ENCODE results near the gene HMMR. TPM values are rescaled to one million over a fixed set of nuclear protein-coding genes. Genes with fewer than 3 reads are reported as not detected.

Gene HMMR
- total RNA-seq, 3 donors from 2014 or later = 0.15 to 3.5 TPM; not detected in 1

- DNase-seq (ENCODE audit: low spot score in 2 of 2) = no peak
- intact Hi-C loops (cut with DNase I; ENCODE audit: low total_unique reads) = no loop called here
- no peak for TF ChIP-seq POLR2A (IDR thresholded peaks at IDR 0.05)
- TF ChIP-seq, protein P1, sequence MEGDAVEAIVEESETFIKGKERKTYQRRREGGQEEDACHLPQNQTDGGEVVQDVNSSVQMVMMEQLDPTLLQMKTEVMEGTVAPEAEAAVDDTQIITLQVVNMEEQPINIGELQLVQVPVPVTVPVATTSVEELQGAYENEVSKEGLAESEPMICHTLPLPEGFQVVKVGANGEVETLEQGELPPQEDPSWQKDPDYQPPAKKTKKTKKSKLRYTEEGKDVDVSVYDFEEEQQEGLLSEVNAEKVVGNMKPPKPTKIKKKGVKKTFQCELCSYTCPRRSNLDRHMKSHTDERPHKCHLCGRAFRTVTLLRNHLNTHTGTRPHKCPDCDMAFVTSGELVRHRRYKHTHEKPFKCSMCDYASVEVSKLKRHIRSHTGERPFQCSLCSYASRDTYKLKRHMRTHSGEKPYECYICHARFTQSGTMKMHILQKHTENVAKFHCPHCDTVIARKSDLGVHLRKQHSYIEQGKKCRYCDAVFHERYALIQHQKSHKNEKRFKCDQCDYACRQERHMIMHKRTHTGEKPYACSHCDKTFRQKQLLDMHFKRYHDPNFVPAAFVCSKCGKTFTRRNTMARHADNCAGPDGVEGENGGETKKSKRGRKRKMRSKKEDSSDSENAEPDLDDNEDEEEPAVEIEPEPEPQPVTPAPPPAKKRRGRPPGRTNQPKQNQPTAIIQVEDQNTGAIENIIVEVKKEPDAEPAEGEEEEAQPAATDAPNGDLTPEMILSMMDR (IDR thresholded peaks at IDR 0.05) = no peak
- TF ChIP-seq POLR2AphosphoS5 (IDR thresholded peaks at IDR 0.05) = no peak
- no peaks in the 10 kb centered on the region for H3K9me3 ChIP-seq
- no peaks in the 10 kb centered on the region for H3K27me3 ChIP-seq
- peak overlapping the region; percentile 95 to 97 for H3K27ac ChIP-seq
- H3K4me1 ChIP-seq = peaks cover 0 to 5% of the 10 kb centered on the region in 2 donors
- peak overlapping the region; percentile 68 to 93 (median 69) for H3K4me3 ChIP-seq
- no peaks in the 10 kb centered on the region for H3K36me3 ChIP-seq
Measured at GRCh38 chr5:163458778-163459385, 1.6 kb upstream of the HMMR start.

- no peak for DNase-seq (ENCODE audit: low spot score in 2 of 2)
- H3K4me1 ChIP-seq = peaks cover 0 to 5% of the 10 kb centered on the region in 2 donors
- peak overlapping the region; percentile 68 to 93 (median 69) for H3K4me3 ChIP-seq
- intact Hi-C loops (cut with DNase I; ENCODE audit: low total_unique reads) = no loop called here
- H3K27ac ChIP-seq = peak overlapping the region; percentile 95 to 97
- H3K27me3 ChIP-seq = no peaks in the 10 kb centered on the region
- H3K36me3 ChIP-seq = no peaks in the 10 kb centered on the region
- H3K9me3 ChIP-seq = no peaks in the 10 kb centered on the region
- no peak for TF ChIP-seq POLR2AphosphoS5 (IDR thresholded peaks at IDR 0.05)
- TF ChIP-seq, protein P1 (IDR thresholded peaks at IDR 0.05) = no peak
- no peak for TF ChIP-seq POLR2A (IDR thresholded peaks at IDR 0.05)
Measured at GRCh38 chr5:163459462-163459818, 992 bp upstream of the HMMR start.

DNA sequence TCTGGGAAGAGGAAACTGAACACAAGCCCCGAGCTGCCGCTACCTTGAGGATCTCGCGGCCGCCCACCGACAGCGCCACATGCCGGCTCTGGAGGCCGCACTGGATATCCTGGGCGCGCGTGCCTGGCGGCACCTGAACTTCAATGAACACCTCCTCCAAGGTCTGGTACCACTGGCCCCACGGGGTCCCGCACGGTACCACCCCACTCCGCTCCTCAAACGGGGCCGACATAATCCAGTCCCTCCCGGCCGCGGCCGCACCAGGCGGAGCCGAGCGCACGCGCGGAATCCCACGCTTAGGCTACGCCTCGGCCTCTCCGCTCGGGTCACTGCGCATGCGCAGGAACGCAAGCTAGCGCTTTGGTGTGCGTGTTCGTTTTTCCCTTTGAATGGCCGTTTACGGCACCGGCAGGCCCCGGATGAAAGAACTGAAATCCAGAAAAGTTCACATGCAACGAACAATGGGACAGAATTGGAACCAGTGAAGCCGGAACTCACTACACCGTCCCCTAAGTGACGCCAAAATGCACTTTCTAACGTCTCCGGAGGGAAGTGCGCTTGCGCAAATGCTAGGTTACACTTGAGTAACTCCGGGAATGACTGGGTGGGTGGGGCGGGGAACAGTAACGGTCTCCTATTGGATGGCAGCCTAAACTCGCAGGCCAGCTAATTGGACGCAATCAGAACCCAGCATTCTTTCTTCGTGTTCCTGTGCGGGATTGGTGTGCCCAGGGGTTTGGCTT, 442 bp upstream of the HMMR start, which contains the start of gene NUDCD2:
Gene NUDCD2, minus strand, starts transcription at position 284 of the 743 bp plus-strand sequence. Its CDS starts 52 bp downstream, at position 232.
- Histone ChIP-seq H3K4me1 (peaks cover 0 to 5% of the 10 kb centered on the region in 2 donors), H3K4me3 (peak within 1 kb of the TSS; percentile 68 to 93 (median 69)), H3K36me3 (no peaks in the 10 kb centered on the region), H3K27me3 (no peaks in the 10 kb centered on the region), H3K27ac (peak within 1 kb of the TSS; percentile 95 to 97), H3K9me3 (no peaks in the 10 kb centered on the region)
- TF ChIP-seq POLR2A (IDR thresholded peaks at IDR 0.05) = peak; percentile 82
- TF ChIP-seq, protein P1 (IDR thresholded peaks at IDR 0.05) = no peak
- TF ChIP-seq POLR2AphosphoS5 (IDR thresholded peaks at IDR 0.05) = peak; percentile 79 to 93 (median 87)
- DNase-seq (ENCODE audit: low spot score in 2 of 2) = peak; percentile 90 to 97
- intact Hi-C loops (cut with DNase I; ENCODE audit: low total_unique reads) = no loop called here

GRCh38 chr5:163463063-163463435, 2.6 kb downstream of the HMMR start:
- Histone ChIP-seq H3K4me1 (peaks cover 0 to 5% of the 10 kb centered on the region in 2 donors), H3K36me3 (no peaks in the 10 kb centered on the region), H3K9me3 (no peaks in the 10 kb centered on the region), H3K4me3 (no peak overlapping the region), H3K27me3 (no peaks in the 10 kb centered on the region), H3K27ac (no peak overlapping the region)
- TF ChIP-seq POLR2AphosphoS5 (IDR thresholded peaks at IDR 0.05) = no peak
- no peak for DNase-seq (ENCODE audit: low spot score in 2 of 2)
- intact Hi-C loops (cut with DNase I; ENCODE audit: low total_unique reads) = no loop called here

GRCh38 chr5:163467682-163468081, 7.2 kb downstream of the HMMR start:
- Histone ChIP-seq H3K36me3 (no peaks in the 10 kb centered on the region), H3K27ac (no peak overlapping the region), H3K4me3 (no peak overlapping the region), H3K27me3 (no peaks in the 10 kb centered on the region), H3K9me3 (no peaks in the 10 kb centered on the region), H3K4me1 (no peaks in the 10 kb centered on the region)
- DNase-seq (ENCODE audit: low spot score in 2 of 2) = no peak
- TF ChIP-seq POLR2A (IDR thresholded peaks at IDR 0.05) = no peak
- intact Hi-C loops (cut with DNase I; ENCODE audit: low total_unique reads) = loop anchor here (5.0 kb wide), 1 partner anchor 90 kb away; no protein-coding TSS in a partner anchor

DNA sequence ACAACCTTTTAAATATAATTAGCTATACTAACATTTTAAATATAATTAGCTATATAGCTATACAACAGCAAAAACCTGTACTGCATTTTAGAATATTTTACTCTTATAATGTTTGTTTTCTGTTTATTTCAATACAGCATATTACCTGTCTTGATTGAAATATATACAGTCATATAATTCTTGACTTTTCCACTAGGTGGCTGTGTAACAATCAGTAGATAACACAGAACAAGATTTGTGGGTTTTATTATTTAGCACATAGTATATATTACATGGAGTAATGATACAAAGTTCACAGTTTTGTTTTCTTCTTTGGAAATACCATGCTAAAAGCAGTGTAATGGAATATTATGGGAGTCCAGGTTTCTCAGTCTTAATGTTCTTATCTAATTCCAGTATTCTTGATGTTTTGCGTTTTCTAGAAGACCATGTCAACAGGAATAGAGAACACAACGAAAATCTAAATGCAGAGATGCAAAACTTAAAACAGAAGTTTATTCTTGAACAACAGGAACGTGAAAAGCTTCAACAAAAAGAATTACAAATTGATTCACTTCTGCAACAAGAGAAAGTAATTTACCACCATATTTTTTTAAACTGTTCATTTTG, 13.3 kb downstream of the HMMR start:
- intact Hi-C loops (cut with DNase I; ENCODE audit: low total_unique reads) = no loop called here
- no peaks in the 10 kb centered on the region for H3K4me1 ChIP-seq
- no peak for DNase-seq (ENCODE audit: low spot score in 2 of 2)
- no peaks in the 10 kb centered on the region for H3K27me3 ChIP-seq
- H3K36me3 ChIP-seq = no peaks in the 10 kb centered on the region
- H3K9me3 ChIP-seq = no peaks in the 10 kb centered on the region
- no peak overlapping the region for H3K4me3 ChIP-seq
- no peak overlapping the region for H3K27ac ChIP-seq
- TF ChIP-seq, protein P1 (IDR thresholded peaks at IDR 0.05) = peak in 1 of 3 donors; percentile 13
- TF ChIP-seq POLR2A (IDR thresholded peaks at IDR 0.05) (no peak), POLR2AphosphoS5 (IDR thresholded peaks at IDR 0.05) (no peak)

All from breast epithelium (tissue), 4 donors.